Fibroblast of the aortic adventitia (primary cell): ENCODE measurements around the gene CACNA1I. TPM values are rescaled to one million over a fixed set of nuclear protein-coding genes. Genes with fewer than 3 reads are reported as not detected.

ENCODE experiments used
- DNase-seq: peaks from one replicate; pipeline ENCODE4 v3.0.0-alpha.2; 2010; ENCODE audit warnings: low read depth
- H3K4me3 ChIP-seq: 2 replicates; pipeline ENCODE4 v1.5.1; 2011; ENCODE audit warnings: low read depth, mild to moderate bottlenecking, control low read depth, low read length, moderate library complexity
- total RNA-seq: library from RNA; depleted of rRNA; stranded (reverse); fragments of >200 nt; gene quantifications from 2 replicates; pipeline ENCODE4 v1.2.3, GENCODE V29; 2012; ENCODE audit warnings: low replicate concordance
- TF ChIP-seq, protein P1 (sequence below): IDR thresholded peaks from 2 replicates; pipeline ENCODE4 v1.5.1; 2011; ENCODE audit warnings: mild to moderate bottlenecking, low read length, control low read depth, inconsistent platforms; ENCODE audit not compliant: insufficient read depth

CACNA1I gene
- total RNA-seq, 1 donor = under 0.01 TPM

DNA sequence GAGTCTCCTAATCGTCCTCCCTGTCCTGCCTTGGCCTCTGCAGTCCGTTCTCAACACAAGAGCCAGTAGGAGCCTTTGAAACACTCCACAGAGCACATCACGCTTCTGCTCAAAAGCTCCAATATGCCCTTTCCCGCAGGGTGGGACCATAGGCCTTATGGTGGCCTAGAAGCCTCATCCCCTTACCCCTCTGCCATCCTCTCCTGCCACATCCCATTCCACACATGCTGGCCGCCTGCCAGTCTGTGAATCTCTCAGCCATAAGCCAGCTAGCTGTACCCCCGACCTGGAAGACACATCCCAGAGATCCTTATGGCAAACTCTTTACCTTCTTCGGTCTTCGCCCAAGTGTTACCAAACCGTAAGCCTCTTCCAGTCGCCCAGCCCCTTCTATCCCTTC is 165.2 kb downstream of the CACNA1I start:
- no peak overlapping the region for H3K4me3 ChIP-seq
- TF ChIP-seq, protein P1, sequence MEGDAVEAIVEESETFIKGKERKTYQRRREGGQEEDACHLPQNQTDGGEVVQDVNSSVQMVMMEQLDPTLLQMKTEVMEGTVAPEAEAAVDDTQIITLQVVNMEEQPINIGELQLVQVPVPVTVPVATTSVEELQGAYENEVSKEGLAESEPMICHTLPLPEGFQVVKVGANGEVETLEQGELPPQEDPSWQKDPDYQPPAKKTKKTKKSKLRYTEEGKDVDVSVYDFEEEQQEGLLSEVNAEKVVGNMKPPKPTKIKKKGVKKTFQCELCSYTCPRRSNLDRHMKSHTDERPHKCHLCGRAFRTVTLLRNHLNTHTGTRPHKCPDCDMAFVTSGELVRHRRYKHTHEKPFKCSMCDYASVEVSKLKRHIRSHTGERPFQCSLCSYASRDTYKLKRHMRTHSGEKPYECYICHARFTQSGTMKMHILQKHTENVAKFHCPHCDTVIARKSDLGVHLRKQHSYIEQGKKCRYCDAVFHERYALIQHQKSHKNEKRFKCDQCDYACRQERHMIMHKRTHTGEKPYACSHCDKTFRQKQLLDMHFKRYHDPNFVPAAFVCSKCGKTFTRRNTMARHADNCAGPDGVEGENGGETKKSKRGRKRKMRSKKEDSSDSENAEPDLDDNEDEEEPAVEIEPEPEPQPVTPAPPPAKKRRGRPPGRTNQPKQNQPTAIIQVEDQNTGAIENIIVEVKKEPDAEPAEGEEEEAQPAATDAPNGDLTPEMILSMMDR = no peak
- DNase-seq = no peak

DNA sequence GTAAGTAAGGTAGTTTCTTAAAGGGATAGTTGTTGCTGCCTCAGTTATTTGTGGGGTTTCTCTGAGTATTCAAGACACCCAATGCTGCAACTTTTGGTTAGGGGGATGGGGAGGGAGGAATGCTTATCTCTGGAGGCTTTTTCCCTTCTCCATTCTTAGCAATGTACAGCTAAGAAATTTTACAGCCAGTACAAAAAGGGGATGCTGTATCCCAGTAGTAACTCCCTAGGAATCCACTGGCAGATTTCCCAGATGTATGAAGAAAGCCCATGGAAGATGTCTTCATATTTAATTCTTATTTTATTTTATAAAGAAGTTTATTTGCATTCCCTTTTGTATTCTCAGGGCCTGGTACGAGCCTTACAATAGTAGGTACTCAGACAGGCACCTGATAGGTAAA is 168.2 kb downstream of the CACNA1I start:
- peak; percentile 63 for DNase-seq
- TF ChIP-seq, protein P1 = no peak
- no peak overlapping the region for H3K4me3 ChIP-seq

Other genes starting within 250 kb of the CACNA1I start
- gene SYNGR1, start 220.8 kb upstream of the CACNA1I start, total RNA-seq = 3.9 and 14.2 TPM in 2 replicates
- 11.7 and 21.3 TPM in 2 replicates for gene TAB1, start 171.0 kb upstream of the CACNA1I start, total RNA-seq
- 0.27 and 2.0 TPM in 2 replicates for gene MGAT3, start 113.7 kb upstream of the CACNA1I start, total RNA-seq
- 24.0 and 27.7 TPM in 2 replicates for gene MIEF1, start 68.5 kb upstream of the CACNA1I start, total RNA-seq
- 259 and 946 TPM in 2 replicates for gene ATF4, start 50.2 kb upstream of the CACNA1I start, total RNA-seq
- 39.6 and 108 TPM in 2 replicates for gene RPS19BP1, start 38.0 kb upstream of the CACNA1I start, total RNA-seq